HFFc6 (cell line): ENCODE data around the gene KRTAP12-2. TPM values are rescaled to one million over a fixed set of nuclear protein-coding genes. Genes with fewer than 3 reads are reported as not detected.

Experiments used
- DNase-seq: peaks from one replicate; pipeline ENCODE4 v3.0.0-alpha.2; 2018
- H3K27ac Mint-ChIP-seq: 2 replicates; pipeline ENCODE4 v1.8.0; 2020; ENCODE audit warnings: mild to moderate bottlenecking, mixed read lengths
- H3K27me3 Mint-ChIP-seq: 2 replicates; pipeline ENCODE4 v1.8.0; 2021; ENCODE audit warnings: mild to moderate bottlenecking, moderate library complexity, mixed read lengths; ENCODE audit not compliant: insufficient read depth
- H3K36me3 Mint-ChIP-seq: 2 replicates; pipeline ENCODE4 v1.8.0; 2021; ENCODE audit warnings: low read depth, mixed read lengths
- H3K4me1 Mint-ChIP-seq: 2 replicates; pipeline ENCODE4 v1.8.0; 2020; ENCODE audit warnings: low read depth, mixed read lengths
- H3K4me3 Mint-ChIP-seq: 2 replicates; pipeline ENCODE4 v1.8.0; 2020; ENCODE audit warnings: mild to moderate bottlenecking, moderate library complexity, mixed read lengths
- H3K9me3 Mint-ChIP-seq: 2 replicates; pipeline ENCODE4 v1.8.0; 2020; ENCODE audit warnings: mild to moderate bottlenecking, mixed read lengths
- total RNA-seq, 6 experiments: library from RNA; stranded (reverse); fragmentation: NEBNext Ultra II Directional; extraction: Animal tissue kit (Norgen Biotek cat#: 25700); gene quantifications; 2 replicates in 1 of 6; 3 replicates in 5 of 6; pipeline ENCODE4 v1.2.3, GENCODE V29; 2021
- TF ChIP-seq, protein P1 (sequence below): fragments of 200-600 bp; sonication (generic); IDR thresholded peaks from 2 replicates; pipeline ENCODE4 v1.5.0; 2021; ENCODE audit warnings: antibody characterized with exemption, mild to moderate bottlenecking

KRTAP12-2 gene
- total RNA-seq, 6 experiments from 2014 or later, result not detected

DNA sequence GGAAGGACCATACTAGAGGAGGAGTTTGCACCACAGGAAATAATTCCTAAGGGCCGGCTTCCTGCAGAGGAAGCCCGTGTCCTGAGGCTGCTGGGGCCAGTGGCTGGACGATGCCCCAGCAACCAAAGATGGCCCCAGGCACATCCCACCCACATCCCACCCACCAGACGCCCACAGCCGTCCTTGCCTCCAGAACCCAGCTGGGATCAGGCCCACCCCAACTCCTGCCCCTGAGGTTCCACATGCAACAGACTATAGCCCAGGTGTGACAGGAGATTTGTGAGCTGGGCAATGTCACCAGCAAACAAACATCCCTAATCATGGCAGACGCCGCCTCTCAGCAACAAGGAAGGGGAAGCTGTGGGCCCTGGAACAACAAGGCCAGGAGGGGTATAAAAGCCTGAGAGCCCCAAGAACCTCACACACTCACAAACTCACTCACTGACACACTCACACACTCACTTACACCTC is 40.0 kb downstream of the KRTAP12-2 start, which contains the start of gene KRTAP10-9:
KRTAP10-9 (plus strand) TSS at position 421 of the 471 bp plus-strand sequence. CDS start 79 bp downstream, outside the sequence.
- TF ChIP-seq, protein P1, sequence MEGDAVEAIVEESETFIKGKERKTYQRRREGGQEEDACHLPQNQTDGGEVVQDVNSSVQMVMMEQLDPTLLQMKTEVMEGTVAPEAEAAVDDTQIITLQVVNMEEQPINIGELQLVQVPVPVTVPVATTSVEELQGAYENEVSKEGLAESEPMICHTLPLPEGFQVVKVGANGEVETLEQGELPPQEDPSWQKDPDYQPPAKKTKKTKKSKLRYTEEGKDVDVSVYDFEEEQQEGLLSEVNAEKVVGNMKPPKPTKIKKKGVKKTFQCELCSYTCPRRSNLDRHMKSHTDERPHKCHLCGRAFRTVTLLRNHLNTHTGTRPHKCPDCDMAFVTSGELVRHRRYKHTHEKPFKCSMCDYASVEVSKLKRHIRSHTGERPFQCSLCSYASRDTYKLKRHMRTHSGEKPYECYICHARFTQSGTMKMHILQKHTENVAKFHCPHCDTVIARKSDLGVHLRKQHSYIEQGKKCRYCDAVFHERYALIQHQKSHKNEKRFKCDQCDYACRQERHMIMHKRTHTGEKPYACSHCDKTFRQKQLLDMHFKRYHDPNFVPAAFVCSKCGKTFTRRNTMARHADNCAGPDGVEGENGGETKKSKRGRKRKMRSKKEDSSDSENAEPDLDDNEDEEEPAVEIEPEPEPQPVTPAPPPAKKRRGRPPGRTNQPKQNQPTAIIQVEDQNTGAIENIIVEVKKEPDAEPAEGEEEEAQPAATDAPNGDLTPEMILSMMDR, result no peak
- Mint-ChIP-seq H3K4me1 (no peaks in the 10 kb centered on the region), H3K9me3 (peaks cover 61% of the 10 kb centered on the region), H3K27ac (no peak within 1 kb of the TSS), H3K4me3 (no peak within 1 kb of the TSS), H3K36me3 (peaks cover 15% of the 10 kb centered on the region; the same call in 1 of the 2 replicates), H3K27me3 (peaks cover 3% of the 10 kb centered on the region)
- DNase-seq, result no peak

- no peak for DNase-seq
- Mint-ChIP-seq H3K27me3 (peaks cover 3% of the 10 kb centered on the region), H3K9me3 (peaks cover 56% of the 10 kb centered on the region), H3K27ac (no peak overlapping the region), H3K4me1 (no peaks in the 10 kb centered on the region), H3K36me3 (peaks cover 14% of the 10 kb centered on the region; the same call in 1 of the 2 replicates), H3K4me3 (no peak overlapping the region)
- TF ChIP-seq, protein P1, result no peak
These were observed 40.5 kb downstream of the KRTAP12-2 start for GRCh38 chr21:44626262-44626661.

DNA sequence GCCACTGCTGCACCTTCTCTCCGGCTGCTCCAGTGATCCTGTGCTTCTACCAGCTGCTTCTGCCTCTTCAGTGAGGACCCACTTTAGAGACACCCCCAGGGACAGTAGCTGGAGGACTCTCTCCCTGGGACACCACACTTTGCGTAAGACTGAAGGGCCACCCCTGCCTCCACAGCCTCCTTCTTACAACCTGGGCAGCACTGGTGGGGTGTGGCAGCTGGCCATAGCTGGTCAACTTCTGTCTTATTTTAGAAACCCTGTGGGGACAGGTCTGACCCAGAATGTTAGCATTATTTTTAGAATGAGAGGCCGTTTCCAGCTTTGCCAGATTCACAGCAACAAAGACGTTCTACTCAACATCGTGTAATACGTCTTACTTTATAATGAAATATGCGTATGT is 41.0 kb downstream of the KRTAP12-2 start:
- peaks cover 54% of the 10 kb centered on the region for H3K9me3 Mint-ChIP-seq
- peaks cover 3% of the 10 kb centered on the region for H3K27me3 Mint-ChIP-seq
- no peak for DNase-seq
- H3K27ac Mint-ChIP-seq, result no peak overlapping the region
- H3K4me3 Mint-ChIP-seq, result no peak overlapping the region
- H3K4me1 Mint-ChIP-seq, result no peaks in the 10 kb centered on the region
- peaks cover 9% of the 10 kb centered on the region; the same call in 1 of the 2 replicates for H3K36me3 Mint-ChIP-seq
- TF ChIP-seq, protein P1, result no peak

DNA sequence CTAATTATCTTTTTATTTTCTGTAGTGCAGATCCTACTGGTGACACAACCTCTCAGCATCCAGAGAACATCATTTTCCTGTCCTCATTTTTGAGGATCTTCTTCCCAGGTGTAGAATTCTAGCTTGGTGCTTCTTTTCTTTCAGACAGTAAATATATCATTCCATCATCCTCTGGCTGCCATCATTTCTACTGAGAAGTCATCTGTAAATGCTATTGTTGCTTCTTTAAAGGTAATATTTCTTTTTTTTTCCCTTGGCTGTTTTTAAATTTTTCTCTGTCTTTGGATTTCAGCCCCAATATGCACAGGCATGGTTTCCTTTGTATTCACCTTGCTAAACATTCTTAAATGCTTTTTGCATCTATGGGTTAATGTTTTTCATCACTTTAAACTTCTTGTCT is 43.2 kb downstream of the KRTAP12-2 start:
- peaks cover 3% of the 10 kb centered on the region for H3K27me3 Mint-ChIP-seq
- H3K36me3 Mint-ChIP-seq, result peaks cover 9% of the 10 kb centered on the region; the same call in 1 of the 2 replicates

GRCh38 chr21:44619886-44620285 is 46.8 kb downstream of the KRTAP12-2 start:
- H3K9me3 Mint-ChIP-seq, result peaks cover 45% of the 10 kb centered on the region
- H3K27ac Mint-ChIP-seq, result no peak overlapping the region
- peaks cover 9% of the 10 kb centered on the region; the same call in 1 of the 2 replicates for H3K36me3 Mint-ChIP-seq
- no peak for DNase-seq
- H3K4me3 Mint-ChIP-seq, result no peak overlapping the region
- H3K4me1 Mint-ChIP-seq, result no peaks in the 10 kb centered on the region
- TF ChIP-seq, protein P1, result no peak
- H3K27me3 Mint-ChIP-seq, result no peaks in the 10 kb centered on the region; the same call in 1 of the 2 replicates

More for the DNA sequence above, 43.2 kb downstream of the KRTAP12-2 start:
- no peak for DNase-seq
- H3K4me3 Mint-ChIP-seq, result no peak overlapping the region
- TF ChIP-seq, protein P1, result no peak
- H3K27ac Mint-ChIP-seq, result no peak overlapping the region
- peaks cover 55% of the 10 kb centered on the region for H3K9me3 Mint-ChIP-seq
- H3K4me1 Mint-ChIP-seq, result no peaks in the 10 kb centered on the region
